HL-60 (cell line): Measurements from ENCODE around the gene ADGRD2.

ENCODE experiments used
- DNase-seq, 2 experiments: peaks; one replicate each; pipeline ENCODE4 v3.0.0-alpha.2; 2010 to 2020; ENCODE audit warnings: low read depth in 1 of 2, low spot score in 1 of 2
- H3K27ac ChIP-seq: fragments of 250-450 bp; sonication (Bioruptor Pico); replicated peaks from 2 replicates; pipeline ENCODE4 v1.5.1; 2020; ENCODE audit warnings: mild to moderate bottlenecking, moderate library complexity
- H3K27me3 ChIP-seq: fragments of 250-450 bp; sonication (Bioruptor Pico); 2 replicates; pipeline ENCODE4 v1.5.1; 2021; ENCODE audit warnings: mild to moderate bottlenecking, moderate library complexity; ENCODE audit not compliant: insufficient read depth, poor library complexity, severe bottlenecking
- H3K4me3 ChIP-seq: replicated peaks from 2 replicates; pipeline ENCODE4 v1.5.1; 2011; ENCODE audit warnings: mild to moderate bottlenecking, control low read depth, low read length; ENCODE audit not compliant: insufficient read depth
- CTCF ChIP-seq: IDR thresholded peaks from one replicate; pipeline ENCODE4 v1.5.1; 2011; ENCODE audit warnings: low read length, control low read depth, inconsistent platforms; ENCODE audit not compliant: insufficient read depth
- GABPA ChIP-seq: IDR thresholded peaks from 2 replicates; pipeline ENCODE4 v1.6.1; 2012; ENCODE audit warnings: low read depth
- POLR2AphosphoS5 ChIP-seq: IDR thresholded peaks from 2 replicates; pipeline ENCODE4 v1.6.1; 2012; ENCODE audit warnings: low read depth
- REST ChIP-seq: IDR thresholded peaks from 2 replicates; pipeline ENCODE4 v1.6.1; 2012; ENCODE audit warnings: low read depth; ENCODE audit not compliant: insufficient replicate concordance
- SPI1 ChIP-seq: IDR thresholded peaks from 2 replicates; pipeline ENCODE4 v1.6.1; 2012; ENCODE audit warnings: low read depth, mild to moderate bottlenecking, borderline replicate concordance

The ADGRD2 gene

GRCh38 chr9:124498040-124498439, 47.8 kb downstream of the ADGRD2 start:
- H3K27me3 ChIP-seq: peaks cover 11% of the 10 kb centered on the region
- H3K27ac ChIP-seq: no peak overlapping the region
- DNase-seq: no peak

GRCh38 chr9:124498499-124499146, 48.4 kb downstream of the ADGRD2 start:
- Histone ChIP-seq H3K27ac (no peak overlapping the region), H3K27me3 (peaks cover 14% of the 10 kb centered on the region), H3K4me3 (no peak overlapping the region)
- no peak for DNase-seq
- TF ChIP-seq CTCF: no peak
- TF ChIP-seq SPI1: no peak
- no peak for TF ChIP-seq REST
- TF ChIP-seq GABPA: no peak
- no peak for TF ChIP-seq POLR2AphosphoS5

More at GRCh38 chr9:124498040-124498439, 47.8 kb downstream of the ADGRD2 start:
- no peak overlapping the region for H3K4me3 ChIP-seq
- TF ChIP-seq GABPA: no peak
- no peak for TF ChIP-seq POLR2AphosphoS5
- TF ChIP-seq SPI1: no peak
- no peak for TF ChIP-seq CTCF
- TF ChIP-seq REST: no peak

- H3K27ac ChIP-seq: no peak overlapping the region
- TF ChIP-seq CTCF (no peak), POLR2AphosphoS5 (no peak), REST (no peak), GABPA (no peak)
- peaks cover 20% of the 10 kb centered on the region for H3K27me3 ChIP-seq
- no peak for DNase-seq
- H3K4me3 ChIP-seq: no peak overlapping the region
Measured at GRCh38 chr9:124499216-124499615, 49.0 kb downstream of the ADGRD2 start.
